GM23338 (cell line): ENCODE data around the gene MTHFR. TPM values are rescaled to one million over a fixed set of nuclear protein-coding genes. Genes with fewer than 3 reads are reported as not detected.

Experiments
- ATAC-seq: fragments of 200-7000 bp; cut with Tn5 transposase; 3 replicates; pipeline ENCODE4 v1.9.1; 2020
- DNase-seq: peaks from one replicate; pipeline ENCODE4 v3.0.0-alpha.2; 2015; ENCODE audit warnings: low spot score
- H2AFZ ChIP-seq: fragments of 200-600 bp; sonication (generic); 2 replicates; pipeline ENCODE4 v1.8.0; 2016; ENCODE audit warnings: antibody characterized with exemption, mild to moderate bottlenecking, moderate library complexity
- H3F3A ChIP-seq: fragments of 200-600 bp; sonication (generic); replicated peaks from 2 replicates; pipeline ENCODE4 v1.8.0; 2017; ENCODE audit warnings: antibody characterized with exemption, mixed run types, low read depth
- H3K27ac ChIP-seq: fragments of 200-600 bp; sonication (generic); 2 replicates; pipeline ENCODE4 v1.6.1; 2016; ENCODE audit warnings: low read depth
- H3K27me3 ChIP-seq: fragments of 200-600 bp; sonication (generic); 2 replicates; pipeline ENCODE4 v1.8.0; 2016; ENCODE audit warnings: mild to moderate bottlenecking, mixed run types, moderate library complexity; ENCODE audit not compliant: insufficient read depth
- H3K36me3 ChIP-seq: fragments of 200-600 bp; sonication (generic); 2 replicates; pipeline ENCODE4 v1.8.0; 2016; ENCODE audit warnings: mild to moderate bottlenecking; ENCODE audit not compliant: insufficient read depth
- H3K4me1 ChIP-seq: fragments of 200-600 bp; sonication (generic); 2 replicates; pipeline ENCODE4 v1.8.0; 2016; ENCODE audit warnings: mild to moderate bottlenecking, moderate library complexity; ENCODE audit not compliant: insufficient read depth
- H3K4me2 ChIP-seq: fragments of 200-600 bp; sonication (generic); 2 replicates; pipeline ENCODE4 v1.7.1; 2017; ENCODE audit warnings: mixed run types
- H3K4me3 ChIP-seq: fragments of 200-600 bp; sonication (generic); 2 replicates; pipeline ENCODE4 v1.6.1; 2016; ENCODE audit warnings: mixed run types
- H3K79me2 ChIP-seq: fragments of 200-600 bp; sonication (generic); replicated peaks from 2 replicates; pipeline ENCODE4 v1.8.0; 2017; ENCODE audit warnings: mild to moderate bottlenecking; ENCODE audit not compliant: insufficient read depth
- H3K9me2 ChIP-seq: fragments of 200-600 bp; sonication (generic); 2 replicates; pipeline ENCODE4 v1.8.0; 2017; ENCODE audit not compliant: insufficient read depth
- H4K20me1 ChIP-seq: fragments of 200-600 bp; sonication (generic); replicated peaks from 2 replicates; pipeline ENCODE4 v1.8.0; 2017; ENCODE audit warnings: mild to moderate bottlenecking; ENCODE audit not compliant: insufficient read depth
- H3K27ac Mint-ChIP-seq: 2 replicates; pipeline ENCODE4 v1.8.0; 2020; ENCODE audit warnings: inconsistent platforms, mild to moderate bottlenecking, moderate library complexity, mixed read lengths
- H3K27me3 Mint-ChIP-seq: 3 replicates; pipeline ENCODE4 v1.8.0; 2022; ENCODE audit warnings: low read depth, mild to moderate bottlenecking, moderate library complexity, mixed read lengths, inconsistent platforms; ENCODE audit not compliant: insufficient read depth, poor library complexity
- H3K36me3 Mint-ChIP-seq: 3 replicates; pipeline ENCODE4 v1.8.0; 2021; ENCODE audit warnings: low read depth, mild to moderate bottlenecking, inconsistent platforms, moderate library complexity, mixed read lengths
- H3K4me1 Mint-ChIP-seq: 3 replicates; pipeline ENCODE4 v1.8.0; 2020; ENCODE audit warnings: mild to moderate bottlenecking, inconsistent platforms, mixed read lengths
- H3K4me3 Mint-ChIP-seq: 3 replicates; pipeline ENCODE4 v1.8.0; 2021; ENCODE audit warnings: moderate library complexity, mild to moderate bottlenecking, inconsistent platforms, mixed read lengths
- H3K9me3 Mint-ChIP-seq: 3 replicates; pipeline ENCODE4 v1.8.0; 2020; ENCODE audit warnings: moderate library complexity, mild to moderate bottlenecking, inconsistent platforms, mixed read lengths
- CREB1 ChIP-seq: fragments of 250-450 bp; sonication (Bioruptor Pico); IDR thresholded peaks from 2 replicates; pipeline ENCODE4 v1.5.0; 2020; ENCODE audit warnings: low read depth, mild to moderate bottlenecking, moderate library complexity
- CTCF ChIP-seq, 2 experiments: fragments of 200-600 bp in 1 of 2; sonication (generic) in 1 of 2; conservative IDR thresholded peaks; 2 replicates each; pipeline versions ENCODE4 v1.5.1 to v1.6.1; 2016 to 2017; ENCODE audit warnings: antibody characterized with exemption in 2 of 2, low read depth in 2 of 2, mild to moderate bottlenecking in 2 of 2, moderate library complexity in 1 of 2
- ETS1 ChIP-seq: IDR thresholded peaks from 2 replicates; pipeline ENCODE4 v1.6.1; 2016; ENCODE audit warnings: antibody characterized with exemption
- EZH2 ChIP-seq: fragments of 200-600 bp; sonication (generic); IDR thresholded peaks from one replicate; pipeline ENCODE4 v1.8.0; 2017; ENCODE audit warnings: antibody characterized with exemption, mild to moderate bottlenecking, low read depth; ENCODE audit not compliant: unreplicated experiment
- EZH2phosphoT487 ChIP-seq: fragments of 200-600 bp; sonication (generic); IDR thresholded peaks from one replicate; pipeline ENCODE4 v1.8.1; 2018; ENCODE audit warnings: antibody characterized with exemption; ENCODE audit not compliant: unreplicated experiment
- JUNB ChIP-seq: IDR thresholded peaks from one replicate; pipeline ENCODE4 v1.6.1; 2016; ENCODE audit warnings: antibody characterized with exemption; ENCODE audit not compliant: unreplicated experiment
- NANOG ChIP-seq: IDR thresholded peaks from 2 replicates; pipeline ENCODE4 v1.6.1; 2016; ENCODE audit warnings: antibody characterized with exemption, borderline replicate concordance
- POLR2AphosphoS5 ChIP-seq: IDR thresholded peaks from 2 replicates; pipeline ENCODE4 v1.6.1; 2016; ENCODE audit warnings: antibody characterized with exemption, low read depth
- REST ChIP-seq: IDR thresholded peaks from one replicate; pipeline ENCODE4 v1.6.1; 2018; ENCODE audit warnings: antibody characterized with exemption; ENCODE audit not compliant: unreplicated experiment
- STAT1 ChIP-seq: IDR thresholded peaks from one replicate; pipeline ENCODE4 v1.6.1; 2016; ENCODE audit warnings: antibody characterized with exemption; ENCODE audit not compliant: unreplicated experiment
- ZNF114 ChIP-seq: fragments of 250-450 bp; sonication (Bioruptor Pico); IDR thresholded peaks from 2 replicates; pipeline ENCODE4 v1.5.0; 2020; ENCODE audit warnings: mild to moderate bottlenecking, moderate library complexity
- ZNF331 ChIP-seq: fragments of 250-450 bp; sonication (Bioruptor Pico); IDR thresholded peaks from 2 replicates; pipeline ENCODE4 v1.5.0; 2020; ENCODE audit warnings: low read depth, mild to moderate bottlenecking, moderate library complexity
- ZNF462 ChIP-seq: fragments of 250-450 bp; sonication (Bioruptor Pico); IDR thresholded peaks from 2 replicates; pipeline ENCODE4 v1.5.0; 2020; ENCODE audit warnings: mild to moderate bottlenecking, moderate library complexity
- polyA plus RNA-seq: library from polyadenylated mRNA; unstranded; fragments of >200 nt; fragmentation: Nextera tagmentation; extraction: Ambion mirVana; gene quantifications from 2 replicates; pipeline ENCODE4 v1.2.1, GENCODE V29; 2016
- total RNA-seq: library from RNA; depleted of rRNA; stranded (reverse); fragments of >200 nt; shearing (Covaris generic); gene quantifications from 2 replicates; pipeline ENCODE4 v1.2.3, GENCODE V29; 2014

The MTHFR gene
- total and polyA plus RNA-seq, 2 experiments from 2014 or later: 6.9 to 21.6 TPM

- Histone ChIP-seq H3K4me3 (no peak overlapping the region), H3K27me3 (no peaks in the 10 kb centered on the region), H2AFZ (no peak overlapping the region), H3K4me1 (0 out of 2 replicates have a peak, but pooled peaks cover under 1% of the 10 kb centered on the region), H3K9me2 (no peaks in the 10 kb centered on the region), H3K27ac (no peak overlapping the region), H3K4me2 (no peak overlapping the region), H3K79me2 (peaks cover 74% of the 10 kb centered on the region), H3K36me3 (peaks cover 46% of the 10 kb centered on the region), H3F3A (0 out of 2 replicates have a peak, but pooled peaks cover 3% of the 10 kb centered on the region), H4K20me1 (peaks cover 30% of the 10 kb centered on the region)
- no peak for TF ChIP-seq ZNF462 (CRISPR knock-in tag)
- no peak for TF ChIP-seq EZH2phosphoT487
- TF ChIP-seq ZNF114 (CRISPR knock-in tag): no peak
- no peak for TF ChIP-seq NANOG
- TF ChIP-seq ZNF331 (CRISPR knock-in tag): no peak
- no peak for TF ChIP-seq JUNB
- no peak for TF ChIP-seq CREB1 (CRISPR knock-in tag)
- no peak for TF ChIP-seq ETS1
- no peak for TF ChIP-seq STAT1
- TF ChIP-seq POLR2AphosphoS5: no peak
- TF ChIP-seq CTCF (conservative IDR thresholded peaks at IDR 0.05; ENCODE audit: low read depth in 2 of 2): no peak
- no peak for TF ChIP-seq EZH2
- TF ChIP-seq REST: no peak
- Mint-ChIP-seq H3K27ac (no peak overlapping the region), H3K27me3 (peaks cover 3% of the 10 kb centered on the region), H3K4me3 (no peak overlapping the region), H3K36me3 (peaks cover 65% of the 10 kb centered on the region), H3K4me1 (peaks cover 10% of the 10 kb centered on the region; the same call in 2 of the 3 replicates), H3K9me3 (no peaks in the 10 kb centered on the region)
- no peak for DNase-seq
- no peak for ATAC-seq
Observed at GRCh38 chr1:11813021-11813420, 7.3 kb upstream of the MTHFR start.
